ENCODE data around the gene CFAP90. TPM values are rescaled to one million over a fixed set of nuclear protein-coding genes. Genes with fewer than 3 reads are reported as not detected.

CFAP90 gene
- polyA plus RNA-seq, 1 of the 3 experiments (the other 2 are of a cell fraction) = 0.10 TPM

DNA sequence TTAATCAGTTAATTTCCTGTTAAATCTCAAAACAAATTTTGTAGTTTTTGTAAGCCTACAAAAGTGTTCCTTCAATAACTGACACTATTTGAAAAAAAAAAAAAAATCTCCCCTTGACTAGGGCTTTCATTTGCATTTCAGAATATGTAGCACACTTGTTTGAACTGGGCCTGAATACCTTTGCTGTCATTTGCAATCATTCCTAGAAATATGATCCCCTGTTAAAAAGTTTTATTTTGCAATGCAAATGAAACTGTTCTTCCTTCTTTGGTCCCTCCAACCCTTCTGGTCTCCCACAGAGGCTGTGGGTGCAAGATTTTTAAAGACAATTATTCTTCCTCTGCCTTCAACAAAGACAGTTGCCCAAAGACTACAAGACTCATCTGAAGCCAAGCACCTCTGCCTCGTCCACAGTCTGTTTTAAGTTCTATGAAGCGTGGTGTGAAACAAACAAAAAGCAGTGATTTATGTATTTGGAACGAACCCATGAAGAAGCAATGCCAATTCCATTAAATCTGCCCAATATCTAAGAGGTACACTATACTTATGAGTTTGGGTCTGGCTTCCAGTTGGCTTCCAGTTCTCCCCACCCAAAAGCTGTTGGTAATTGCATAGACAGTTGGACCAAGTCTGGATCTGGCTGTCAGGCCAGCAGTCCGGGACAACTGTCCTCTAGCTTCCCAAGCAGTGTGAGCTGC, 66.1 kb downstream of the CFAP90 start:
- no peak for DNase-seq
- Histone ChIP-seq H3K27me3 (ENCODE audit: insufficient read depth) (peaks cover 15% of the 10 kb centered on the region; the same call in 1 of the 2 replicates), H3K4me2 (no peak overlapping the region), H3K4me1 (ENCODE audit: control insufficient read depth in 1 of 2, insufficient read depth in 2 of 2, low read depth in 1 of 2, low read length in 1 of 2) (no peaks in the 10 kb centered on the region), H3K4me3 (ENCODE audit: low read depth in 2 of 2, low read length in 1 of 2) (no peak overlapping the region), H3K27ac (ENCODE audit: low read depth in 2 of 2, low read length in 1 of 2) (no peak overlapping the region), H4K20me1 (ENCODE audit: insufficient read depth) (no peaks in the 10 kb centered on the region), H3K79me2 (ENCODE audit: insufficient read depth) (no peaks in the 10 kb centered on the region), H3F3A (replicated peaks; ENCODE audit: insufficient read depth) (no peaks in the 10 kb centered on the region), H3K9me2 (no peaks in the 10 kb centered on the region), H3K36me3 (replicated peaks in 1 of 2; ENCODE audit: control insufficient read depth in 1 of 2, insufficient read depth in 2 of 2, low read length in 1 of 2) (no peaks in the 10 kb centered on the region), H2AFZ (ENCODE audit: low read depth) (no peak overlapping the region), H3K9me3 (no peaks in the 10 kb centered on the region), H3K9ac (no peak overlapping the region)
- POLR2A ChIA-PET = no interaction called here
- TF ChIP-seq NFIC (IDR thresholded peaks at IDR 0.05; ENCODE audit: borderline replicate concordance) = no peak
- no peak for TF ChIP-seq EZH2phosphoT487 (IDR thresholded peaks at IDR 0.05; ENCODE audit: borderline replicate concordance, low read depth)
- TF ChIP-seq SIN3A (IDR thresholded peaks at IDR 0.05; ENCODE audit: borderline replicate concordance, low read depth, low read length) = no peak
- TF ChIP-seq FOXM1 (IDR thresholded peaks at IDR 0.05; ENCODE audit: low read depth) = no peak
- TF ChIP-seq TEAD4 (IDR thresholded peaks at IDR 0.05; ENCODE audit: borderline replicate concordance, insufficient read depth) = no peak
- TF ChIP-seq MEF2A (IDR thresholded peaks at IDR 0.05; ENCODE audit: borderline replicate concordance, low read depth) = no peak
- TF ChIP-seq CHD2 (IDR thresholded peaks at IDR 0.05; ENCODE audit: low read length, partially characterized antibody) = no peak
- TF ChIP-seq NRF1 (IDR thresholded peaks at IDR 0.05; ENCODE audit: low read depth, low read length) = no peak
- TF ChIP-seq, protein P1, sequence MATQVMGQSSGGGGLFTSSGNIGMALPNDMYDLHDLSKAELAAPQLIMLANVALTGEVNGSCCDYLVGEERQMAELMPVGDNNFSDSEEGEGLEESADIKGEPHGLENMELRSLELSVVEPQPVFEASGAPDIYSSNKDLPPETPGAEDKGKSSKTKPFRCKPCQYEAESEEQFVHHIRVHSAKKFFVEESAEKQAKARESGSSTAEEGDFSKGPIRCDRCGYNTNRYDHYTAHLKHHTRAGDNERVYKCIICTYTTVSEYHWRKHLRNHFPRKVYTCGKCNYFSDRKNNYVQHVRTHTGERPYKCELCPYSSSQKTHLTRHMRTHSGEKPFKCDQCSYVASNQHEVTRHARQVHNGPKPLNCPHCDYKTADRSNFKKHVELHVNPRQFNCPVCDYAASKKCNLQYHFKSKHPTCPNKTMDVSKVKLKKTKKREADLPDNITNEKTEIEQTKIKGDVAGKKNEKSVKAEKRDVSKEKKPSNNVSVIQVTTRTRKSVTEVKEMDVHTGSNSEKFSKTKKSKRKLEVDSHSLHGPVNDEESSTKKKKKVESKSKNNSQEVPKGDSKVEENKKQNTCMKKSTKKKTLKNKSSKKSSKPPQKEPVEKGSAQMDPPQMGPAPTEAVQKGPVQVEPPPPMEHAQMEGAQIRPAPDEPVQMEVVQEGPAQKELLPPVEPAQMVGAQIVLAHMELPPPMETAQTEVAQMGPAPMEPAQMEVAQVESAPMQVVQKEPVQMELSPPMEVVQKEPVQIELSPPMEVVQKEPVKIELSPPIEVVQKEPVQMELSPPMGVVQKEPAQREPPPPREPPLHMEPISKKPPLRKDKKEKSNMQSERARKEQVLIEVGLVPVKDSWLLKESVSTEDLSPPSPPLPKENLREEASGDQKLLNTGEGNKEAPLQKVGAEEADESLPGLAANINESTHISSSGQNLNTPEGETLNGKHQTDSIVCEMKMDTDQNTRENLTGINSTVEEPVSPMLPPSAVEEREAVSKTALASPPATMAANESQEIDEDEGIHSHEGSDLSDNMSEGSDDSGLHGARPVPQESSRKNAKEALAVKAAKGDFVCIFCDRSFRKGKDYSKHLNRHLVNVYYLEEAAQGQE (IDR thresholded peaks at IDR 0.05; ENCODE audit: low read depth, low read length) = no peak
- no peak for TF ChIP-seq RCOR1 (IDR thresholded peaks at IDR 0.05; ENCODE audit: low read length)
- TF ChIP-seq SMC3 (IDR thresholded peaks at IDR 0.05; ENCODE audit: low read depth, low read length) = no peak
- TF ChIP-seq USF1 (IDR thresholded peaks at IDR 0.05; ENCODE audit: borderline replicate concordance, low read depth) = no peak
- TF ChIP-seq ELF1 (IDR thresholded peaks at IDR 0.05) = no peak
- no peak for TF ChIP-seq ZBTB33 (IDR thresholded peaks at IDR 0.05; ENCODE audit: borderline replicate concordance, low read depth)
- no peak for TF ChIP-seq FOXJ3 (CRISPR knock-in tag; IDR thresholded peaks at IDR 0.05)
- no peak for TF ChIP-seq TAF1 (IDR thresholded peaks at IDR 0.05; ENCODE audit: borderline replicate concordance, low read depth, low read length)
- 2% methylated on average over 4 of the region's 4 CpGs for WGBS (ENCODE audit: low lambda C conversion rate)
- CTCF ChIA-PET = interaction anchor here (2.3 kb wide), 1 partner anchor 30 kb away, joined by 7 read pairs; no protein-coding TSS in a partner anchor
